NB4 (cell line): ENCODE measurements around the gene MMRN1.

ENCODE experiments used
- CTCF ChIP-seq: IDR thresholded peaks from one replicate; pipeline ENCODE4 v1.5.1; 2012; ENCODE audit warnings: low read depth, low read length
- MAX ChIP-seq: IDR thresholded peaks from 2 replicates; pipeline ENCODE4 v1.6.1; 2011; ENCODE audit warnings: low read depth, low read length
- POLR2A ChIP-seq: IDR thresholded peaks from 2 replicates; pipeline ENCODE4 v1.6.1; 2011; ENCODE audit warnings: mild to moderate bottlenecking; ENCODE audit not compliant: insufficient read length; ENCODE audit errors: extremely low read depth

GRCh38 chr4:89914609-89915550 is 20.2 kb downstream of the MMRN1 start:
- TF ChIP-seq CTCF = no peak
- no peak for TF ChIP-seq MAX
- no peak for TF ChIP-seq POLR2A
